T-helper 1 cell treated with Interleukin-12 subunit alpha and Interleukin-12 subunit beta and Interleukin-4 antibody, amounts not matched to agents 30 ng/mL and 1 ng/mL, for 36 hours (primary cell): ENCODE results near the gene ADAMTS2. TPM values are rescaled to one million over a fixed set of nuclear protein-coding genes. Genes with fewer than 3 reads are reported as not detected.

Experiments
- intact Hi-C: fragments of 100-400 bp; cut with micrococcal nuclease; formaldehyde crosslinking; loops from one replicate; pipeline ENCODE4 v1.15.1; 2024
- total RNA-seq: library from RNA; stranded (reverse); gene quantifications from 2 replicates; pipeline ENCODE4 v1.2.3, GENCODE V29; 2022

The ADAMTS2 gene
- total RNA-seq, 1 donor from 2014 or later: not detected

- intact Hi-C loops: no loop called here
These were observed 164.2 kb downstream of the ADAMTS2 start for GRCh38 chr5:179180921-179181645.

DNA sequence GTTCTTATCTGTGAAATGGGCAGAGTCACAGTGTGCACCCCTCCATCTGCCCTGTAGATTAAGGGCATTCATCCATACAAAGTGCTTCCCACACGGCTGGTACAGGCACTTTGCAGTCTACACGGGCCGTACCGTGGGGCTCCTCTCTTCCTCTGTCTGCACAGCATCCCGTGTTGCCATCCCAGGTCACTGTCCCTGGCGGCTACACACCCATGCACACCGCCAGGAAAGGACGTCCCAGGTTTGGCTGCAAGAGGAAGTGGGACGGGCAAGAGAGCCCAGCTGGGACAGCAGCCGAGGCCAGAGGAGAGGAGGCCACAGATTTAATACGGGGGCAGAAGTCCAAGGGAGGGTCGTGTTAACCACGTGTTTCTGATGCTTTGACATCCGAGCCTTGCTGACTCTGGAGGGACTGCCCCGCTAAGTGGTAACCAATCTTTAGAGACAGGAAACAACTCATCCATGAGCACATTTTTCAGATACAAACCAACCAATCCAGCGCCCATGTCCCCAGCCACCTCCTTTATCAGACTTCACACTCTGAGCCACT lies 165.1 kb downstream of the ADAMTS2 start:
- intact Hi-C loops: no loop called here

DNA sequence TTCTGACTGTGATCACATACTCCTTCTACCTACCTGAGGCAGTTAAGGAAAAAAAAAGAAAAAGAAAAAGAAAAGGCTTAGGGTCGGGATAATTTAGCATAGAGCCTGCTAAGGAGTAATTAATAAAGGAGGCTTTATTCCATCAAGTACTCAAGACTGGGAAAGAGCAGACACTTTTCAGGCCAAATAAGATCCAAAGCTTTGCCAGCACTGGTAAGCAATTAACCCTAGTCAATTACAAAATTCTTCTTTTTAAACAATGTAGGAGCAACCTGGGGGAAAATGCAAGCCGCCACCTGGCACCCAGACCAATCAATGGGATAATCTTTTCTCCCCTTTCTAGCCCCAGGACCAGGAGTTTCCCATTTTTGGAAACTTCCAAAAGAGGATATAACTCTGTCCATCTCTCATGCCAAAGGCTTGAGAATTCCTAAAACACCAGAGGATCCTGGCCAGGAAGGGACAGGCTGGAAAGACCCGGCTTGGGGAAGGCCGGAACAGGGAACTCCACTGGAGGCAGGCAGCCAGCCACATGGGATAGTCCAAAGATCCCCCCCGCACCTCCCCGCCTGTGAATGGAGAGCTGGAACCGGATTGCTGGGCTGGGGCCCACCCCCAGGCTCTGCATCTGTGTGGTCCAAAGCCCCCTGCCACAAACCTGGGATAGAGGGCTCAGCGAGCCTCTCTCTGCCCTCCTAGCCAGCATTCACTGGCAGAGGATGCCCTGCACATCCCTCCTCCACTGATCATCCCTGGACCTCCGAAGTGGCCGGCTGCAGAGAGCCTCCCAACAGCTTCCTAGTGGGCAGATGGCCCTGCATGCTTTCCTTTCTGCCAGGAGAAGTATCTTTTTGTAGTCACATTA lies 167.3 kb downstream of the ADAMTS2 start:
- intact Hi-C loops: no loop called here

GRCh38 chr5:179176571-179177230 lies 168.6 kb downstream of the ADAMTS2 start:
- intact Hi-C loops: no loop called here

- intact Hi-C loops: no loop called here
These were observed 169.1 kb downstream of the ADAMTS2 start for GRCh38 chr5:179176166-179176565.

DNA sequence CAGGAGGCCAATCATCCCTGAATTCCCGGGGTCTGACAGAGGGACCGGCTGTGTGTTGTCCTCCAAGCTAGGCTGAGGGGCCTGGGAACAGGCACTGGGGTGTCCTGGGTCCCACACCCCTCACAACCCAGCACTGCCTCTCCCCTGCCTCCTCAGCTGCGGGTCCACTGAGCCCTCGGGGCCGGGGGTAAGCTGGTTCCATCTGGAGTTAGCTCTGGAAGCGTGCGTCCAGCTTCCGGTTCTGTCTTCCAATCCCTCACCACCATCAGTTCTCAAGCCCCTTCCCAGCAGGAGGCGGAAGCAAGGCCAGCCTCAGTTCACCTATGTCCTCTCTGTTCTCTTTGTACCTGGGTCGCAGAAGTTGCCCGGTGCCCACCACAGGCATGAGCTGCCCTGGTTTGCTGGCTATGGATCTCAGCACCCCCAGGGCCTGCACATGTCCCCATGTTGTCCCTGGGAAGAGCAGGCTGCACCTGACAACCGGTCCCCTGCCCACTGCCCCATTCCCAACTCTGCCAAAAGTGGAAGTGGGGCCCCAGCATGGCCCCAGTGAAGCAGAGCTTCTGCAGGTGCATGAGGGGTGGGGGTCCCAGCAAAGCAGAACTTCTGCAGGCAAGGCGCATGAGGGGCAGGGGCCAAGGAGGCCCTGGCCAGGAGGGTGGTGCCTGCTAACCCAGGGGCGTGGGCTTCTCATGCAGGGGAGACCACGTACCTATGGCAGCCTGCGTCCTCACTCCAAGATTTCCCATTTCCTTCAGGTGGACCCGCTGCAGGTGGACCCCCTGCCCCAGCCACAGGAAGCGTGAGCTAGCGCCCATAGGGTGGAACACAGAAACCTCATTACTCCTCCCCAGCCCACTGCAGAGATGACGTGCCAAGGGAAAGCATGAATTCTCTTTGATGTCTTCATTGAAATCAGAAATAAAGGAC lies 173.2 kb downstream of the ADAMTS2 start:
- intact Hi-C loops: no loop called here

GRCh38 chr5:179171251-179171815 lies 173.9 kb downstream of the ADAMTS2 start:
- intact Hi-C loops: no loop called here

DNA sequence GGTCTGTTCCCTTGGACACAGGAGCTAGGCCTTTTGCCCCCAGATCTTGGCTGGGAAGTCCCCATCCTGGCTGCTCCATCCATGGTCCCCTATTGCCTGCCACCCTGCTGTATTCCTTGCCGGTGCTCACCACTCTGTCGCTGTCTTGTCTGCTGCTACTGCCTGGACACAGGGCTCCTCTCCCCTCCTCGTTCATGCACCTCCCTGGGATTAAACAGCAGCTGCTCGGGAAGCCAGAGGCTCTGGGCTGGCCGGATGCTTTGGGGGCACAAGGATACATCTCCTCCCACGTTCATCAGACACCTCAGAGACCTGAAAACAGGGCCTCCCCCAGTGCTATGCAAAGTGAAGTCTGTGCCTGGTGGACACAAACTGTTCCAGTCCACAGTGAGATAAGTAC lies 174.7 kb downstream of the ADAMTS2 start:
- intact Hi-C loops: no loop called here

DNA sequence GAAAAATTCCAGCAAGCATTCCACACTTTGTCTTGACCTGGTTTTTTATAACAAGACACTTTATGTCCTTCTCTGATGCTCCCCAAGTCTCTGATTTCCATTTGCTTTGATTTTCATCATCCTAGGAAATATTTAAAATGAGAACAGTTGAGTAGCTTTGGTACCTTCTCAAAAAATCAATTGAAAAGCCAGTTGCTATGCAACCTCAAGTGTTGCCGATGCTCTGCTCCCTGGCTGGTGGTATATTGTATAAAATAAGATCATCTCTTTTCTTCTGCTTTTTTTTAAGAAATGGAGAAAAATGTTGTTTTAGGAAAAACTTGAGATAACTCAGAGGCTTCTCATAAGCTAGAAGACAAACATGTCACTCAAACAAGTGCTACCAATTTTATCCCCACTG lies 175.4 kb downstream of the ADAMTS2 start:
- intact Hi-C loops: no loop called here

DNA sequence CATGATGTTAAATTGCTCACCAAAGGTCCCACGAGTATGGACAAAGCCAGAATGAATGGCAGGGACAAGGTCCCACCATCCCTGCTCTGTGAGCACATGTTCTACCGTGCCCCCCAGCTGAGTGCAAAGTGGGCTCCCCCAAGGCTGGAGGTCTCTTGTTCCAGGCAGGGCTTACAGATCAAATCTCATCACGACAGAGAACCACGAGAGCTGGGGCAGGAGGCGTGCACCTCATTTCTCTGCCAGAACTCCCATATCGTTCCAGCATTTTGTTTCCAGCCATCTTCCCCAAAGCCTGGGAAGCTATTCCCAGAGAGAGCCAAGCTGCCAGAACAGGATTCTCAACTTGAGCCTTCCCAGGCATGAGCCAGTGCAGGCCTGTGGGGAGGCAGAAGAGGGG lies 176.6 kb downstream of the ADAMTS2 start:
- intact Hi-C loops: no loop called here

DNA sequence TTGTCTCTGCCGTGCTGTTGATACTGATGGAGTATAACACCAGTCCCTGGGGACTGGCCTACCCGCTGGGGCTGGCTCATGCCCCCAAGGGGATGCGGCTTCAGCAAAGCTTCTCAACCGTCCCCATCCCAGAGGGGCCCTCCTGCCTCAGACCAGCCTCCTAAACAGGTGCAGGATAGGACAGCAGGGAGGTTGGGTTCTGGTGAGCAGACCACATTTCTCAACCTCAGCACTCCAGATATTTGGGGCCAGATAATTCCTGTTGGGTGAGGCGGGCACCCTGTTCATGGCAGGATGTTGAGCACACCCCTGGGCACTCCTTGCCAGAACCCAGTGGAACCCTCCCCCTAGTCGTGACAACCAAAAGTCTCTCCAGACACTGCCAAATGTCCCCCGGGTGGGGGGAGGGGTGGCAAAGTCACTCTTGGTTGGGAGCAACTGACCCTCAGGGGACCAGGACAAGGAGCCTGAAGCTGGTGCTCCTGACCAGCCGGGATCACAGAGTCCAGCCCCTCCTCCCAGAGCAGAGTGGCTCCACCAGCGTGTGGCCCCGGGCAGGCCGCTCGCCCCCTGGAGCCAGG lies 177.3 kb downstream of the ADAMTS2 start:
- intact Hi-C loops: loop anchor here (1.0 kb wide), 1 partner anchor 326 kb away; no protein-coding TSS in a partner anchor

DNA sequence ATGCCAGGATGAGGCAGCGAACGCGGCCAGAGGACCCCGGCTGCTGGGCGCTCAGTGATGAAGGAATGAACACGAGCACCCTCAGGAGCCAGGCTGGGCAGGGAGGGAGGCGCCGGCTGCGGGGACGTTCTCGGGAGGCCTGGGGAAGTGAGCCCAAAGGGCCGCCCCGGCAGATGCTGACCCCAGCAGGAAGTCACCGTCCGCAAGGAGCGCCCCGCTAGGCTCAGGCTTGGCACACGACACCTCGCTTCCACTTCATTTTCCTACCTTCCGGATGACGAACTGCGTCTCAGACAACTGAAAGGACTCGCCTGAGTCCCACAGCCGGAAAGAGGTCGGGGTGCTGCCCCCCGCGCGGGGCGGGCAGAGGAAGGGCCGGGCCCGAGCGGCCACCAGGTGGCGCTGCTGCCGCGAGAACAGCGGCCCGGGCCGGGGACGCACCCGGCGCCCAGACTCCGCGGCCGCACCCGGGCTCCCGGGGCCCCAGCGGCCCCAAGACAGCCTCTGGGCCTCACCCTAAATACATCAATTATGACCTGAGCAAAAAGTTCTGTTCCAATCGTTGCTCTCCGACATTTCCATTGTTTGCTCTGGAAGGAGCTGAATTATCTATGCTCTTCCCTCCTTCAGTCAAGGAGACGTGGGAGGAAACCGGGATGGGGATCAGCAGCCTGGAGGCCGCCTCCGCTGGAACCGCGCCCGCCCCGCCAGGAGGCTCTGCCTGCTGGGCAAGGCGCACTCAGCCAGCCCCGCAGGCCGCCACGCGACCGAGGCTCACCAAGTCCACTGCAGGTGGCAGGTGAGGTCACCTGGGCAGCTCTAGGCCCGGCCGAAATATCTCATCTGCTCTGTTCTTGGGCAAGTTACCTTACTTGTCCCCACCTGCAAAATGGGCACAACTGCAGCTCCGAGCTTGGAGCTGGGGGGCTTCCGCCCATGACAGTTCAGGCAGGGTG lies 178.1 kb downstream of the ADAMTS2 start:
- intact Hi-C loops: loop anchor here (1.0 kb wide), 1 partner anchor 327 kb away; no protein-coding TSS in a partner anchor

DNA sequence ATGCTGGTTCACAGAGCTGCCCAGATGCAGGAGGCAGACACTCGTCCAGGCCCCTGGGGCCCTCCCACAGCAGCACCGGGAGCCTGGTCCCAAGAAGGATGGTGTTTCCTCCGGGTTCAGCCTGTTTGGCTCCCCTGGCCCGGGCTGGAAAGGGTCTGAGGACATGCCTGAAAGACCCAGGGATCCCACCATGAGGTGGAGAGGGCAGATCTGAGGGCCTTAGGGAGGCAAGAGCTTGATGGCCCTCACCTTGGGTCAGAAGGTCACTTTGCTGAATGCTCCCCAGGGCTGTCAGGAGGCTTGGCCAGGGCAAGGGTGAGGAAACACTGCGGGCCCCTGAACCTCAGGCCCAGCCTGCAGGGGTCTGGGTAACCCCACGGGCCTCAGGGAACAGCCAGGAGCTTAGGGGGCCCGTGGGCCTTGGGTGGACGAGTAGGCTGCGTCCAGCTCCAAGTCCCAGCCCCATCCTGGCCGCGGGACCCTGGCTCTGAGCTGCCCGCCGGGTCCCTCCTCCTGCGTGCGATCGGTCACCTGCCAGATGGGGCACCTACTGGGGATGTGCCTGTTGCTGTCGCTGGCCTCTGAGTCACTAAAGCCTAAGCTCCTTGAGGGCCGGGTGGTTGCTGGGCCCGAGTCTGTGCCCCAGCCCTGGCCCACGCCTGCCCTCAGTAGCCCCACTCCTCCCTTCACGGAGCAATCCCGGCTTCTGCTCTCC lies 178.9 kb downstream of the ADAMTS2 start:
- intact Hi-C loops: no loop called here

DNA sequence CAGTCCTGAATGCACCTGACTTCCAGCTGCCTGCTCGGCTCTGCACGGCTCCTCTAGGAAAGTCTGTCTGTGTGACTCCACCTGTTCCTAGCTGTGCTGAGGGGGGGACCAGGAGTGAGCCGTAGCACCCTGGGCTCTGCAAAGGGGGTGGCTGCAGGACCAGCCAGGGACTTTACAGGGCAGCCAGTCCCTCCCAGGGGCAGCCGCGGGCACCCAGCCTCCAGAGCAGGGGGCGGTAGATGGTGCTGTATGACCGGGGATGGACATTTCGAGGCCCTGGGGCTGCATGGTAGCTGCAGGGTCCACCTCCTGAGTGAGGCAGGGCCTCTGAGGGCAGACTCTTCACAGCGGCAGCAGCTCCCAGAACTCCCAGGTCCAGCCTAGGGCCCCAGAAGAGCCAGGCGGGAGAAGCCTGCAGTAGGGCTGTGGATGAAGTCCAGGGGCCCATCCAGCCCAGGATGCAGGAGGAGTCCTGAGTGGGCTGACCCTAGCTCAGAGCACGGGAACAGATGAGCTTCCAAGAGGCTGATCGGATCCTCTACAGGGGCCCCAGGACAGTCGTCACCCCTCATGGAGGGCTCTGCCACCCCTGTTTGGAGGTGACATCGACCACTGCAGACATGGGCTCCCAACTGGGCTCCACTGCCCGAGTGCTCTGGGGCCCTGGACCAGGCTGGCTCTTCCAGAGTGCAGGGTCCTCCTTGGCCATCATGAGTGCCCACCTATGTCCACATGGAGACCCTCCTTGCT lies 179.7 kb downstream of the ADAMTS2 start:
- intact Hi-C loops: no loop called here

DNA sequence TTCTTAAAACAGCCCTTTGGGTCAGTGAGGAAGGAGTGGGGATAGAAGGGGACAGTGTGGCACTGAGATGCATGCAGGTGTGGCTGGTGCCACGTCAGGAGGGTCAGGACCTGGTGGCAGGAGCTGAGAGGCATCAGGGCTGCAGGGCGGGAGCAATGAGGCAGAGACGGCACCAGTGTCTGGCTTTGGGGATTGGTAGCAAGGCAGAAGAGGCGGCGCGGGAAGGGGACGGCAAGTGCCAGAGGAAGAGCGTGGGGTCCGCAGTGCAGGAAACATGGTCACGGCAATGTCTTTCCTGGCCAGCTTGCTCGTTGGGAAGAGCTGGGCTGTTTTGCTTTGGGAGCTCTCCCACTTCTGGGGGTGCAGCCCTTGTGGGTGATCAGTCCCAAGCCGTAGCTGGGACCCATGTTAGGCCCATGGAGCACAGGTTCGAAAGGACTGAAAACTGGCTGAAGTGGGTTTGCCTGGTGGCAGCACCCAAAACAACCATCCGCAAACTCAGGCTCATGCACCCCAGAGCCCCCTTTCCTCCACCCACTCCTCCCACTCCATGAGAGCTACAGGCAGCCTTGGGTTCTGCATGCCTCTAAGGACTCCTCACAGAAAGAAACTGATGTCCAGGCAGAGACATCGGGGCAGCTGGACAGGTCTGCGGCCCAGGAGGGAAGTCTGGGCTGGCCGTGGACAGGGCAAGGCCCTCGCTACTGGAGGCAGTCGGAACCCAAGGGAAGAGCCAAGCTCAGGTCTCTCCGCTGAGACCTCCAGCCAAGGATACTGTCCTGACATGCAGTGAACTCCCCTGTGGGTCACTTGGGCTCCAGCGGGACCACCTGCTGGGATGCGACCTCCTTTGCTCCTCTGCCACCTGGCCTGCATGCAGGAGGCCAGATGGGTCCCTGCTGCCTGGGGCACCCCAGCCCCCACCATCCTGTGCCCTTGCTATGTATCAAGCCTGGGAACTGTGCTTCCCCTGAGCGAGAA lies 180.6 kb downstream of the ADAMTS2 start:
- intact Hi-C loops: no loop called here
